Myocyte (in vitro differentiated cells): ENCODE results near the gene CDR2L. TPM values are rescaled to one million over a fixed set of nuclear protein-coding genes. Genes with fewer than 3 reads are reported as not detected.
"Not testable (repeated sequence)": the region's sequence is repeated elsewhere in the genome, so short reads cannot be mapped to it uniquely, and the experiment has no call there.

Source experiments
- DNase-seq: peaks from one replicate; pipeline ENCODE4 v3.0.0-alpha.2; 2012; ENCODE audit warnings: low read depth
- total RNA-seq: library from RNA; depleted of rRNA; stranded (reverse); fragments of >200 nt; gene quantifications from 2 replicates; pipeline ENCODE4 v1.2.3, GENCODE V29; 2014

Gene CDR2L
- total RNA-seq, 1 donor from 2014 or later: 22.5 TPM

GRCh38 chr17:75008373-75008772, 20.9 kb downstream of the CDR2L start:
- DNase-seq: no peak

GRCh38 chr17:75009139-75009724, 21.8 kb downstream of the CDR2L start:
- DNase-seq: no peak

- peak; percentile 59 for DNase-seq
Measured at GRCh38 chr17:75010683-75011400, 23.4 kb downstream of the CDR2L start.

- peak; percentile 65 for DNase-seq
Measured at GRCh38 chr17:75011401-75012095, 24.1 kb downstream of the CDR2L start.

- no peak for DNase-seq
Measured at GRCh38 chr17:75012096-75012345, 24.6 kb downstream of the CDR2L start.

- DNase-seq: peak; percentile 91
Measured at GRCh38 chr17:75012346-75013091, 25.1 kb downstream of the CDR2L start, which contains the start of gene MRPL58. Gene MRPL58, plus strand, starts transcription at chr17:75012670. Its CDS starts 17 bp downstream, at chr17:75012687.

GRCh38 chr17:75013092-75013559, 25.7 kb downstream of the CDR2L start:
- DNase-seq: no peak

GRCh38 chr17:75019146-75019545, 31.7 kb downstream of the CDR2L start:
- DNase-seq: no peak

- DNase-seq: no peak
Measured at GRCh38 chr17:75019710-75020109, 32.3 kb downstream of the CDR2L start.

- DNase-seq: no peak
Measured at GRCh38 chr17:75020331-75021110, 33.1 kb downstream of the CDR2L start.

GRCh38 chr17:75024686-75025397, 37.4 kb downstream of the CDR2L start:
- DNase-seq: no peak

GRCh38 chr17:75025398-75025734, 37.9 kb downstream of the CDR2L start:
- not testable (repeated sequence) for DNase-seq

- not testable (repeated sequence) for DNase-seq
Measured at GRCh38 chr17:75026650-75027049, 39.2 kb downstream of the CDR2L start.

GRCh38 chr17:75030161-75030560, 42.7 kb downstream of the CDR2L start:
- DNase-seq: no peak

GRCh38 chr17:75031972-75032719, 44.7 kb downstream of the CDR2L start:
- peak; percentile 91 for DNase-seq

- DNase-seq: peak; percentile 26
Measured at GRCh38 chr17:75032720-75033280, 45.4 kb downstream of the CDR2L start.

GRCh38 chr17:75033346-75034235, 46.2 kb downstream of the CDR2L start:
- DNase-seq: peak; percentile 95

- peak; percentile 94 for DNase-seq
Measured at GRCh38 chr17:75034236-75034908, 46.9 kb downstream of the CDR2L start.
